ENCODE results near the gene MARK2. TPM values are rescaled to one million over a fixed set of nuclear protein-coding genes. Genes with fewer than 3 reads are reported as not detected.

MARK2 gene
- total RNA-seq, 1 donor from 2014 or later, result 31.8 TPM

- H3K27ac Mint-ChIP-seq (ENCODE audit: unreplicated experiment), result peak overlapping the region; percentile 12
- H3K4me3 Mint-ChIP-seq (ENCODE audit: unreplicated experiment), result no peak overlapping the region
Observed at GRCh38 chr11:63850920-63851319, 12.0 kb downstream of the MARK2 start.

GRCh38 chr11:63851364-63851763 lies 12.5 kb downstream of the MARK2 start:
- Mint-ChIP-seq H3K27ac (ENCODE audit: unreplicated experiment) (peak overlapping the region; percentile 5), H3K36me3 (ENCODE audit: unreplicated experiment) (peaks cover 12% of the 10 kb centered on the region), H3K4me1 (ENCODE audit: unreplicated experiment) (peaks cover 11% of the 10 kb centered on the region), H3K27me3 (ENCODE audit: unreplicated experiment) (no peaks in the 10 kb centered on the region), H3K4me3 (ENCODE audit: unreplicated experiment) (no peak overlapping the region), H3K9me3 (ENCODE audit: unreplicated experiment) (no peaks in the 10 kb centered on the region)
- DNase-seq (ENCODE audit: extremely low spot score, unreplicated experiment), result no peak
- TF ChIP-seq CTCF (IDR thresholded peaks at IDR 0.05), result no peak

More at GRCh38 chr11:63850920-63851319, 12.0 kb downstream of the MARK2 start:
- Mint-ChIP-seq H3K36me3 (ENCODE audit: unreplicated experiment) (peaks cover 12% of the 10 kb centered on the region), H3K27me3 (ENCODE audit: unreplicated experiment) (no peaks in the 10 kb centered on the region), H3K9me3 (ENCODE audit: unreplicated experiment) (no peaks in the 10 kb centered on the region), H3K4me1 (ENCODE audit: unreplicated experiment) (peaks cover 11% of the 10 kb centered on the region)
- no peak for DNase-seq (ENCODE audit: extremely low spot score, unreplicated experiment)
- no peak for TF ChIP-seq CTCF (IDR thresholded peaks at IDR 0.05)

- H3K36me3 Mint-ChIP-seq (ENCODE audit: unreplicated experiment), result peaks cover 8% of the 10 kb centered on the region
- no peak for DNase-seq (ENCODE audit: extremely low spot score, unreplicated experiment)
- TF ChIP-seq CTCF (IDR thresholded peaks at IDR 0.05), result no peak
- peaks cover 15% of the 10 kb centered on the region for H3K4me1 Mint-ChIP-seq (ENCODE audit: unreplicated experiment)
- H3K9me3 Mint-ChIP-seq (ENCODE audit: unreplicated experiment), result no peaks in the 10 kb centered on the region
- no peak overlapping the region for H3K27ac Mint-ChIP-seq (ENCODE audit: unreplicated experiment)
- no peak overlapping the region for H3K4me3 Mint-ChIP-seq (ENCODE audit: unreplicated experiment)
- no peaks in the 10 kb centered on the region for H3K27me3 Mint-ChIP-seq (ENCODE audit: unreplicated experiment)
Observed at GRCh38 chr11:63853476-63853875, 14.6 kb downstream of the MARK2 start.

GRCh38 chr11:63854696-63855095 lies 15.8 kb downstream of the MARK2 start:
- no peak overlapping the region for H3K4me3 Mint-ChIP-seq (ENCODE audit: unreplicated experiment)
- no peaks in the 10 kb centered on the region for H3K27me3 Mint-ChIP-seq (ENCODE audit: unreplicated experiment)
- peaks cover 20% of the 10 kb centered on the region for H3K4me1 Mint-ChIP-seq (ENCODE audit: unreplicated experiment)
- H3K27ac Mint-ChIP-seq (ENCODE audit: unreplicated experiment), result no peak overlapping the region
- no peak for TF ChIP-seq CTCF (IDR thresholded peaks at IDR 0.05)
- no peak for DNase-seq (ENCODE audit: extremely low spot score, unreplicated experiment)
- H3K36me3 Mint-ChIP-seq (ENCODE audit: unreplicated experiment), result peaks cover 8% of the 10 kb centered on the region
- H3K9me3 Mint-ChIP-seq (ENCODE audit: unreplicated experiment), result no peaks in the 10 kb centered on the region

GRCh38 chr11:63855975-63856374 lies 17.1 kb downstream of the MARK2 start:
- peaks cover 18% of the 10 kb centered on the region for H3K4me1 Mint-ChIP-seq (ENCODE audit: unreplicated experiment)
- TF ChIP-seq CTCF (IDR thresholded peaks at IDR 0.05), result no peak
- DNase-seq (ENCODE audit: extremely low spot score, unreplicated experiment), result no peak
- H3K4me3 Mint-ChIP-seq (ENCODE audit: unreplicated experiment), result no peak overlapping the region
- peaks cover 9% of the 10 kb centered on the region for H3K36me3 Mint-ChIP-seq (ENCODE audit: unreplicated experiment)
- H3K27me3 Mint-ChIP-seq (ENCODE audit: unreplicated experiment), result no peaks in the 10 kb centered on the region
- no peaks in the 10 kb centered on the region for H3K9me3 Mint-ChIP-seq (ENCODE audit: unreplicated experiment)
- H3K27ac Mint-ChIP-seq (ENCODE audit: unreplicated experiment), result no peak overlapping the region

All from osteocyte (in vitro differentiated cells).